Mononuclear cell (primary cell): ENCODE results near the gene YOD1. TPM values are rescaled to one million over a fixed set of nuclear protein-coding genes. Genes with fewer than 3 reads are reported as not detected.

Source experiments
- H3K27me3 ChIP-seq: 2 replicates; pipeline ENCODE4 v1.6.0; 2011; ENCODE audit warnings: low read length, control low read depth; ENCODE audit not compliant: insufficient read depth
- H3K4me1 ChIP-seq: 2 replicates; pipeline ENCODE4 v1.5.1; 2011; ENCODE audit warnings: mild to moderate bottlenecking, low read length, control low read depth; ENCODE audit not compliant: insufficient read depth
- H3K4me3 ChIP-seq: 2 replicates; pipeline ENCODE4 v1.5.1; 2011; ENCODE audit warnings: mild to moderate bottlenecking, low read length, moderate library complexity
- H3K9me3 ChIP-seq: 2 replicates; pipeline ENCODE4 v1.5.1; 2011; ENCODE audit warnings: low read depth, mild to moderate bottlenecking, control low read depth, low read length
- total RNA-seq: library from RNA; depleted of rRNA; stranded (reverse); fragments of >200 nt; gene quantifications from one replicate; pipeline ENCODE4 v1.2.3, GENCODE V29; 2012

YOD1 gene
- total RNA-seq, 1 donor, result 44.5 TPM

DNA sequence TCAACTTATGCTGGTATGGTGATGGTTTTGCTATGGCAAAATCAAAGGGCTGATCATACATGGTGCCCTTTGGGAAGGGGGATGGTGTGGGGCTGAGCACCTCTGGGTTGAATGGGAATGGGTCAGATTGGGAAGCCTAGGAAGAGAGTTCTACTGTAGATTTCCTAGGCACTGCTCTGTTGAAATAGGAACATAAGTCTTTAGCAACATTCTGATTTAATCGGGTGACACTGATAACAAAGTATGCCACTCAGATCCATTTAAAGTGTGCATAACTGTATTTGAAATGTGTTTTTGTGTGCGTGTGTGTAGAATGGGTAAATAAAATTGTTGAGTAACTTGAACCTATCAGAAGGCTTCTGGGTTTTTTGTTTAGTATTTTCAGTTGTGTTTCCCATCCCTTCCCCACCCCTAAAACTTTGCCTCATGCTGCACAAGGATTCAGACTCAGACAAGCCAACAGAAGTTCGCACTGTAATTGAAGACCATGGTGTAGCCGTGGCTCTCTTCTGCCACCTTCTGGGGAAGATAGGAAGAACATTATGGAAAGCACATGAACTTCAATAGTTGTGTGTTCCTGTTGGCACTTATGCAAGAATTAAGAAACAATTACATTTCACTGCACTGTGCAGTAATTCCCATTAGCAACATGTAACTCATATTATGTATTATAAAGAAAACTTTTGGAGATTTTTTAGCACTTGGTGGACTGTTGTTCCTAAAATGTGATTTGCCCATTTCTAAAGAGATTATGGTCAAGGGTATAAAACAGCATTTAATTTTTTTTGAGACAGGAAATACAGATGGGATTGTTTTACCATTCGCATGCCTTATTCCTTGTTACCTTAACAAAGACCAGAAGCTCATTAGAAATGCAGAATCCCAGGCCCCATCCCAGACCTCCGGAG lies 26.7 kb upstream of the YOD1 start:
- Histone ChIP-seq H3K4me3 (no peak overlapping the region), H3K27me3 (no peaks in the 10 kb centered on the region), H3K9me3 (no peaks in the 10 kb centered on the region), H3K4me1 (peaks cover 3% of the 10 kb centered on the region)

- Histone ChIP-seq H3K4me3 (no peak overlapping the region), H3K27me3 (no peaks in the 10 kb centered on the region), H3K9me3 (no peaks in the 10 kb centered on the region), H3K4me1 (peaks cover 7% of the 10 kb centered on the region)
Measured at GRCh38 chr1:207077012-207077411, 26.0 kb upstream of the YOD1 start.

DNA sequence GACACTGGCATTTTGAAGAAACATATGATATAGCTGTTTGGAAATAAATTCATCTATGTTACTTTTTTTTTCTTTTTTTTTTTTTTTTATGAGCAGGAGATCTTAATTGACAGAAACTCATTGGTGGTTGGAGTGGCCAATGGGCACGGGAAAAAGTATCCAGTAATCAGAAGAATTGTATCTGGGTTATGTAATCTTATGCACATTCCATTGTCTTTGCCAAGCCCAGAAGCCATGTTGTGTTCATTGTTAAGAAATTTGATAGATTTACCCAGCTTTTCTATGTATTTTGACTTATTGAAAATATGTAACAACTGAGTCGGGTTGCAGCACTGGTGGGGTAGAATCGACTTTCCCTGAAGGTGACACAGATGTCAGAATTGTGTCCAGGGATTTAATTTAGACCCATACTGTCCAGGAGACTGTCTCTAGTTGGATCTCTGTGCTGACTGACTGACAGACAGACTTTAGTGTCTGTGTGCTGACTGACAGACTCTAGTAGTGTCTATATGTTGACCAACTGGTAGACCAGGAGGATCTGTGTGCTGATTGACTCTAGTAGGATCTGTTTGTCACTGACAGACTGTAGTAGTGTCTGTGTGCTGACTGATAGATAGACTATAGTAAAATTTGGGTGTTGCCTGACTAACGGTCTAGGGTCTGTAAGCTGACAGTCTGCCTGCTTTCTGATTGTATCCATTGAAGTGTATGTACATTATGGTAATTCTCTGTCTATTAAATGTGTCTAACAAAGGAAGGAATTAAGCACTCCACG lies 25.4 kb upstream of the YOD1 start:
- no peak overlapping the region for H3K4me3 ChIP-seq
- no peaks in the 10 kb centered on the region for H3K27me3 ChIP-seq
- peaks cover 14% of the 10 kb centered on the region for H3K4me1 ChIP-seq
- no peaks in the 10 kb centered on the region for H3K9me3 ChIP-seq

- no peaks in the 10 kb centered on the region for H3K9me3 ChIP-seq
- H3K27me3 ChIP-seq, result no peaks in the 10 kb centered on the region
- no peak overlapping the region for H3K4me3 ChIP-seq
- peaks cover 32% of the 10 kb centered on the region for H3K4me1 ChIP-seq
Measured at GRCh38 chr1:207073906-207074820, 23.2 kb upstream of the YOD1 start.

DNA sequence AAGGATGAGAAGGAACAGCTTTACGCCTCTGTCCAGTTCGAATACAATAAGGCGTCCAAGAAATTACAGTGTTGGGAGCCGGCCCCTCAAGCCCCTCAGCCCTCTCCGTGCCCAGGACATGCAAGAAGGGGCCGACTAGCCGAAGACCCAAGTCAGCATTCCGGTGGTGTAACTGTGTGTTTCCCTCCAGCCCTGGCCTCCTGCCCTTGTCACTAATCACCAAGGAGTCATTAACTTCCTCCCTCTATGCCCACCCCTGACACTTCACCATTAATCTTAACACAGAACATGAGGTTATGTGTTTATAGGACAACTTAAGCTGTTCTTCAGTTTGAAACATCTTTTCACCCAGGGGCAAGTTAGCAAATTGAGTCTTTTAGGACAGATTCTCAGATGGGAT lies 21.2 kb upstream of the YOD1 start:
- H3K27me3 ChIP-seq, result no peaks in the 10 kb centered on the region
- no peak overlapping the region for H3K4me3 ChIP-seq
- H3K4me1 ChIP-seq, result peaks cover 39% of the 10 kb centered on the region
- no peaks in the 10 kb centered on the region for H3K9me3 ChIP-seq

- no peaks in the 10 kb centered on the region for H3K9me3 ChIP-seq
- no peaks in the 10 kb centered on the region for H3K27me3 ChIP-seq
- peaks cover 39% of the 10 kb centered on the region for H3K4me1 ChIP-seq
- no peak overlapping the region for H3K4me3 ChIP-seq
Measured at GRCh38 chr1:207071426-207071825, 20.4 kb upstream of the YOD1 start.

DNA sequence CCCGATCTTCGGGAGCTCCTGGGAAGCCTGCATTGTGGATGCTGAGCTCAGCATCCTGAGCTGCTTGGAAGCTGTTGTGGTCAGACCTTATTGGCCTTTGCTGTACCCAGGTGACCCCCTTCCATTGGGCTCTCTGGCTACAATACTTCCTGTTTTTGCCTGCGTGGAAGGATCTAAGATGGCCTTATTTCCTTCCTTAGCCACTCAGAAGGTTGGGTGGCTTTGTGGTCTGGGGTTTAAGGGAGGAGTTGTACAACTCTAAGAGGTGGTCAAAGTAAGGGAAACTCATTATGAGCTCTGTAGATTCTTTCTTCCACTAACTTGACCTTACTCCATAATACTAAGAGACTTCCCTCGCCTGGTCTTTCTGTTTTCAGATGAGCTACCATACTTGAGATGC lies 19.8 kb upstream of the YOD1 start:
- Histone ChIP-seq H3K4me3 (no peak overlapping the region), H3K27me3 (no peaks in the 10 kb centered on the region), H3K4me1 (peaks cover 39% of the 10 kb centered on the region), H3K9me3 (no peaks in the 10 kb centered on the region)

DNA sequence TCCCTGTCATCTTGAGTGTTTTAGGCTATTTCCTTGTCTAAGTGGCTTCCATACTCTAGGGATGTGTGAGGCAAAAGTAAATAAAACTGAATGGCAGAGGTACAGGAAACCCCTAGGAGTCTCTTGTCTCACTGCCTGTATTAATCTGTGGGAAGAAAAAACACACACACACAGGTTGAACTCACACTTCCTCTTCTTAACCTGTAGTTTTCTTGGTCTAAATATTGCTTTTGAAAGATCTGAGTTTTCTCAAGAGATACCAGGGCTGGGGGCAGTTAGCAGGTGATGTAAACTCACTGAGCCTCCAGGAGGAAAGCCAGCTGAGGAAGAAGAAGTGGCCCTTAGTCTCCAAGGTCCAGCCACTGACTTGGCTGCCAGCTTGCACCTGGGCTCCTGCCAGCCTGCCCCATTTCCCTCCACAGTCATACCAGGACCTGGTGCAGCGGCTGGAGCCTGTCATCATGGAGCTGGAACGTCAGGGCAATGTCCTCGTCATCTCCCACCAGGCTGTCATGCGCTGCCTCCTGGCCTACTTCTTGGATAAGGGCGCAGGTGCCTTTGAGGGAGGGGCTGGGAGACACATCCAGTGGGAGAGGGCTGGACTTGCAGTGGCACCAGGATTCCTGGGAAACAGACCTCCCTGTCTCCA lies 19.0 kb upstream of the YOD1 start:
- H3K9me3 ChIP-seq, result no peaks in the 10 kb centered on the region

DNA sequence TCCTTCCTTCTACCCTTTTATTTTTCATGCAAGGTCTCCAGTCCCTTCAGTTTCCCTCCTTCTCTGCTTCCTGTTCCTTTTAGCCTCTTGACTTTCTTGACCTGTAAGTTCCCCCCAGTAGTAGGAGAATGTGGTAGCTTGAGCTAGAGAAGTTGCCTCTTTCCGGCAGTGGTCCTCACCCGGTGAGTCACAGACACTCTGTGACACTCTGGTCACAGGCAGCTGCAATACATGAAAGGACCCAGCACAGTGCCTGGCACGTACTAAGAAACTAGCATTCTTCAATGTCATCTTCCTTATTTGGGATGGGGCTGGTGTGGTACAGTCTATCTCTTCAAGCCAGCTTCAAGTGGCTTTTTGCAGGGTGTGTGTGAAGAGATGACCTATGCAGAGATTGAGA lies 18.1 kb upstream of the YOD1 start:
- H3K4me1 ChIP-seq, result peaks cover 39% of the 10 kb centered on the region
- no peak overlapping the region for H3K4me3 ChIP-seq
- H3K27me3 ChIP-seq, result no peaks in the 10 kb centered on the region
- no peaks in the 10 kb centered on the region for H3K9me3 ChIP-seq

More for the DNA sequence above, 19.0 kb upstream of the YOD1 start:
- Histone ChIP-seq H3K4me3 (no peak overlapping the region), H3K4me1 (peaks cover 39% of the 10 kb centered on the region), H3K27me3 (no peaks in the 10 kb centered on the region)

DNA sequence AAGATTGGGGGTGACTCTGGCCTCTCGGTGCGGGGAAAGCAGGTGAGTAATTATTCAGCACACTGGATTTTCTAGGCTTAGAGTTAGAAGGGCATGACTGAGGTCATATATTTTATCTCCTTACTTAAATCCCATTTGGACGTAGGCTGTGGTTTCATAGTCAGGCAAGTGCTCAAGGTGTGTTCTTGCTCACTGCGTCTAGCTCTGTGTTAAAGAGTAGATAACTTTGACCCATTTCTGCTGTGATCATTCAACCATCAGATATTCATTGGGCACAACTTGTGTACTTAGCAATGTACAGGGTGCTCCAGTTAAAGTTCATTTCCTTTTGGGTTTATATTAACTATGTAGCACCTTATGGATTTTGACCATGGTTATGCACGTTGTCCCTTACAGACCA lies 16.7 kb upstream of the YOD1 start:
- no peak overlapping the region for H3K4me3 ChIP-seq
- H3K27me3 ChIP-seq, result no peaks in the 10 kb centered on the region
- H3K4me1 ChIP-seq, result peaks cover 39% of the 10 kb centered on the region
- no peaks in the 10 kb centered on the region for H3K9me3 ChIP-seq

DNA sequence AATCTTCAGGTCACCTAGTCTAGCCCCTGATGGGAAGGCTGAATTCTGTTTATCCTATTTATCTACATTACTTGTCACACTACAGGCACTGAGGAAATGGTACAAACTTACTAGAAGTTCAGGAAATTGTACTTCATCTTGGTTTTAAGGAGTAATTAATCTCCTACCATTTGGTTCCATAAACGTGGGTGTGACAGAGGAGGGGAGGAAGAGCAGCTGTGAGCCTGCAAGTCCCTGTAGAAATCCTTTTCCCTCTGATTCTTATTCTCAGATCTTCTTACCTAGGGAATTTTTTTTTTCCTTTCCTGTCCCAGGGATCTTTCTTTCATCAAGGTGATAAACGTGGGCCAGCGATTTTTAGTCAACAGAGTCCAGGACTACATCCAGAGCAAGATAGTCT lies 16.2 kb upstream of the YOD1 start:
- peaks cover 36% of the 10 kb centered on the region for H3K4me1 ChIP-seq
- no peaks in the 10 kb centered on the region for H3K9me3 ChIP-seq
- H3K27me3 ChIP-seq, result no peaks in the 10 kb centered on the region
- no peak overlapping the region for H3K4me3 ChIP-seq

DNA sequence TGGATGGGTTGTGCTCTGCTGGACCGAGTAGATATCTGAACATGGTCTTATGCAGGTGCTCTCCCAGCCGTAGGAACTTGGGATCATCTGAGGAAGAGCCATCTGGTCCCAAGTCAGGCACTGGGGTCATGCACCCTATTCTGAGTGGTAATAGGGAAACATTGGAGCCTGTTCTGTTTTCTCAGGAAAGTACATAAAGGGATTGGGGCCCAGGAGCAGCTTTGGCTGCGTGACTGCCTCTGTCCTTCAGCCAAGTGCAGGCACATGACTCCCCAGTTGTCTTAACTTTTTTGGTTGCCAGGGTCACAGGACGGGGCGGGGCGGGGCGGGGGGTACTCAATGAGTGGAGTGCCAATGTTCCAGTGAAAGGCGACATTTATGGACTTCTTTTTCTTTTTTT lies 13.6 kb upstream of the YOD1 start:
- no peak overlapping the region for H3K4me3 ChIP-seq
- no peaks in the 10 kb centered on the region for H3K9me3 ChIP-seq
- peaks cover 20% of the 10 kb centered on the region for H3K4me1 ChIP-seq
- H3K27me3 ChIP-seq, result no peaks in the 10 kb centered on the region

- peaks cover 22% of the 10 kb centered on the region for H3K4me1 ChIP-seq
- no peaks in the 10 kb centered on the region for H3K9me3 ChIP-seq
- no peak overlapping the region for H3K4me3 ChIP-seq
- no peaks in the 10 kb centered on the region for H3K27me3 ChIP-seq
Measured at GRCh38 chr1:207063014-207063413, 12.0 kb upstream of the YOD1 start.

GRCh38 chr1:207062058-207062457 lies 11.1 kb upstream of the YOD1 start:
- Histone ChIP-seq H3K27me3 (no peaks in the 10 kb centered on the region), H3K4me1 (peaks cover 21% of the 10 kb centered on the region)

More at GRCh38 chr1:207062058-207062457, 11.1 kb upstream of the YOD1 start:
- H3K4me3 ChIP-seq, result no peak overlapping the region
- H3K9me3 ChIP-seq, result no peaks in the 10 kb centered on the region
